Kidney epithelial cell (primary cell): ENCODE measurements around the gene SHISA9. TPM values are rescaled to one million over a fixed set of nuclear protein-coding genes. Genes with fewer than 3 reads are reported as not detected.

Experiments
- DNase-seq: peaks from one replicate; pipeline ENCODE4 v3.0.0-alpha.2; 2010; ENCODE audit warnings: low read depth
- H3K27me3 ChIP-seq: 2 replicates; pipeline ENCODE4 v1.6.0; 2011; ENCODE audit warnings: low read length; ENCODE audit not compliant: control insufficient read depth, insufficient read depth
- H3K36me3 ChIP-seq: 2 replicates; pipeline ENCODE4 v1.5.1; 2011; ENCODE audit warnings: low read length; ENCODE audit not compliant: control insufficient read depth, insufficient read depth
- H3K4me3 ChIP-seq: 2 replicates; pipeline ENCODE4 v1.5.1; 2011; ENCODE audit warnings: low read depth, mild to moderate bottlenecking, control low read depth, low read length
- CTCF ChIP-seq: IDR thresholded peaks from 2 replicates; pipeline ENCODE4 v1.5.1; 2011; ENCODE audit warnings: mild to moderate bottlenecking, moderate library complexity, low read length, control low read depth, inconsistent platforms; ENCODE audit not compliant: insufficient read depth, poor library complexity, severe bottlenecking
- total RNA-seq: library from RNA; depleted of rRNA; stranded (reverse); fragments of >200 nt; gene quantifications from 2 replicates; pipeline ENCODE4 v1.2.3, GENCODE V29; 2015

Gene SHISA9
- total RNA-seq, 1 donor from 2014 or later, result 32.8 TPM

- Histone ChIP-seq H3K36me3 (no peaks in the 10 kb centered on the region), H3K27me3 (no peaks in the 10 kb centered on the region), H3K4me3 (no peak overlapping the region)
- TF ChIP-seq CTCF, result no peak
- no peak for DNase-seq
Measured at GRCh38 chr16:13113741-13114140, 212.3 kb downstream of the SHISA9 start.

- Histone ChIP-seq H3K36me3 (no peaks in the 10 kb centered on the region), H3K27me3 (no peaks in the 10 kb centered on the region), H3K4me3 (no peak overlapping the region)
- TF ChIP-seq CTCF, result no peak
- no peak for DNase-seq
Measured at GRCh38 chr16:13118091-13118490, 216.7 kb downstream of the SHISA9 start.

DNA sequence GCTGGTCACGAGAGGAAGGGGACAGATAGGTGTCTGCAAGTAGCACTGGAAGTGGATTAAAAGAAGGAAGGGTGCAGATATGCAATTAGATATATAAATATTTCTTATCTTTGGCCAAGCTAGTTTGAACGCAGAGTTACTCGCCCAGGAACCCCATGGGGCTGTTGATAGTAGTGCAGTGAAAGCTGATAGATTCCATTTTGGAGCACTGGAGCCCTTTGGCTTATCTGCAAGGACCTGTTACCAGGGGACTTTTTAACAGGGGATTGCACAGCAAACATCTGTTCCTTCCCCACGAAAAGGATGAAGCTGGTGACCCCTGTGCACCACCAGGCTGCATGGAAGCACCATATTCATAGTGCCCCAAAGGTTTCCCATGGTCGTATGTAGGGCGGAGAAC lies 218.7 kb downstream of the SHISA9 start:
- DNase-seq, result no peak

DNA sequence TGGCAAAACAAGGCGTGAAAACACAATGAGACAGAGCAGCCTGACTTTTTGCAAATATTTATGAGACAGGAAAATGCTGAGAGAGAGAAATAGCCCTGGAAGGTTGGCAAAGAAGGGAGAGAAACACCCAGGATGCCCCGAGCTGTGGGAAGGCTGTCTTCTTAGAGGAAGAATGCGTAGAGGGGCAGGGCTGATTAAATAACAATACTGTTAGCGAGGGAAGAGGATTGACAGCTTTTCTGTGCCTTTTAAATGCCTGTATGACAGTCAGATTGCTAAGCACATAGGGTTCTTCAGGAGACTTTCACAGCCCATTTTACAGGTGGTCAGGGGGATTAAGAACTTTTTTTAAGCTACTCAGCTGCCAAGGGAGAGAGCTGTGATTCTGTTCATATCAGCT lies 219.2 kb downstream of the SHISA9 start:
- Histone ChIP-seq H3K36me3 (no peaks in the 10 kb centered on the region), H3K27me3 (no peaks in the 10 kb centered on the region), H3K4me3 (no peak overlapping the region)
- TF ChIP-seq CTCF, result no peak
- no peak for DNase-seq

More for the DNA sequence above, 218.7 kb downstream of the SHISA9 start:
- Histone ChIP-seq H3K27me3 (no peaks in the 10 kb centered on the region), H3K36me3 (no peaks in the 10 kb centered on the region), H3K4me3 (no peak overlapping the region)
- TF ChIP-seq CTCF, result no peak

GRCh38 chr16:13123991-13124390 lies 222.6 kb downstream of the SHISA9 start:
- no peak for TF ChIP-seq CTCF
- no peaks in the 10 kb centered on the region for H3K27me3 ChIP-seq
- H3K36me3 ChIP-seq, result no peaks in the 10 kb centered on the region
- no peak for DNase-seq
- no peak overlapping the region for H3K4me3 ChIP-seq

GRCh38 chr16:13127144-13127543 lies 225.7 kb downstream of the SHISA9 start:
- no peak for DNase-seq
- no peak for TF ChIP-seq CTCF
- H3K27me3 ChIP-seq, result no peaks in the 10 kb centered on the region
- H3K4me3 ChIP-seq, result no peak overlapping the region
- no peaks in the 10 kb centered on the region for H3K36me3 ChIP-seq
